SU-DHL-6 (cell line): ENCODE results near the gene PCYT1B.

Experiments used
- CTCF ChIP-seq: fragments of 200-600 bp; sonication (generic); IDR thresholded peaks from one replicate; pipeline ENCODE4 v1.5.1; 2017; ENCODE audit warnings: antibody characterized with exemption, mild to moderate bottlenecking, low read length, moderate library complexity; ENCODE audit not compliant: insufficient read depth, poor library complexity, severe bottlenecking
- EZH2phosphoT487 ChIP-seq: fragments of 200-600 bp; sonication (generic), shearing (Covaris generic); conservative IDR thresholded peaks from 2 replicates; pipeline ENCODE4 v1.6.1; 2018; ENCODE audit warnings: mild to moderate bottlenecking, antibody characterized with exemption, low read length, moderate library complexity, mixed read lengths

- no peak for TF ChIP-seq CTCF
- no peak for TF ChIP-seq EZH2phosphoT487
Measured at GRCh38 chrX:24682739-24683432, 35.7 kb upstream of the PCYT1B start.
